Suppressor macrophage treated with lipopolysaccharide for 4 hours (primary cell): Measurements from ENCODE around the gene TDP1.
"Not testable (repeated sequence)": the region's sequence is repeated elsewhere in the genome, so short reads cannot be mapped to it uniquely, and the experiment has no call there.

Experiments used
- DNase-seq: peaks from one replicate; pipeline ENCODE4 v3.0.0-alpha.2; 2020

TDP1 gene

DNA sequence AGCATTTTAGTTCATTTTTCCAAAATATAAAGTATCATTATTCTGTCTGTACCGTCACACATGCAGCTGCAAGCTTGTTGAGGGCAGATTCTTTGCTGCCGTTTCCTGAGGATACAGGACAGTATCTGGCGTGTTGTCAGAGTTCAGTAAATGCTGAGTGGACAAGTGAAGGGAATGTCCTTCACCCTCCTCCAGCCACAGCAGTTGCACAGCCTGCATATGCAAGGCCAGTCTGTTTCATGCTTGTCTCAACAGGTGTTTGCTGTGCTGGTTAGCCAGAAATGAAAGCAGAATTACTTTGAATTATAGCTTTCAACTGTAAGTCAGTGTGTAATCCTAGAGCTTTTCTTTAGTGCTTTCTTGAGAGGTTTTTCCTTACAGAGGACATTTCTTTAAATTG lies 36.5 kb downstream of the TDP1 start:
- no peak for DNase-seq

DNA sequence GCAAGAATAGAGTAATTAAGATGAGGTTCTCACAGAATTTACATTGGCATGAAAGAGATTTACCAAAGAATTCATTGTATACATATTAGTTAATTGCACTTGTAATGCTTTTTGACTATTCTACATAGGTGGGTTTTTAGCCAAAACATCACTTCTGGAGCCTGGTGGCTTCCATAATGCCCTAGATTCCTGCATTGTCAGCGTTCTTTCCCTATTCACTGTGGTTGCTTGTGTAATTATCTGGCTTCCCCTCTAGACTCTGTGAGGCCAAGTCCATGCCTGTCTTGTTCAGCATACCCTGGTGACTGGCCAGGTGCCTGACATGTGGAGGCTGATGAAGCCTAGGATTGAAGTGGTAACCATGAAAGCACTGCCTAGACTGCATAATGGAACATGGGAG lies 41.2 kb downstream of the TDP1 start:
- DNase-seq, result no peak

GRCh38 chr14:90000935-90001334 lies 45.2 kb downstream of the TDP1 start:
- DNase-seq, result no peak

DNA sequence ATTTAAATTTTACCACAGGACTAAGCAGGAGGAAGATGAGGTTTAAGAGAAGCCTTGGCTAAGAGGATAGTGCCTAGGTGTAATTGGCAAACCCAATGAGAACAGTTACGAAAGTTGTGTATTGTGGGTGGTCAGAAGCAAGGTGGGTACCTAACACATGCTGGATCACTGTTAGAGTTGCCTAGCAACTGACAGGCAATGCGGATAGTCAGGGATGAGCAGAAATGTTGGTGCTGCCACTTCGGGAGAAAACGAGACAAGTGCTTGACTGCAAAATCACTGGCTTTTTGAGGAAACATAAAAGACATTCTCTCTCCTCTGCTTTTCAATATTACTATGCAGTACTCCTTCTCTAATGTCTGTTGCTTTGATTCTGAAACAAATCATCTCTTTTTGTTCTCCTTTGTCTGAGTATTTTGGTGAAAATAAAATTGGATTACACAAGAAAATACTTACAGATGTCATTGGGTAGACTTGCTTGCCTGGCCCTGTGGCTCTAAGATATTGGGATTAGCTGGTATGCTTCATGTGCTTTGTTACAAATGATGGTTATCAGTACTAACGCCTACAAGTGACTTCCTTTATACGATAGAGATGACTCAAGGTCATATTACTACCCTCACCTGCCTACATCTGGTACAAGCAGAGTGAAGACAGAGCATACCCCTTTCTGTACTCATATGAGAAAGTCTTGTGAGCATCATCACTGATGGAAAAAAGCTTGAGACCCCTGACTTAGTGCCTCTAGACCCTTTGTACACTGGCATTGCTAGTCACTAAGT lies 48.0 kb downstream of the TDP1 start:
- DNase-seq, result no peak

GRCh38 chr14:90005441-90005840 lies 49.7 kb downstream of the TDP1 start:
- no peak for DNase-seq

GRCh38 chr14:90005939-90006530 lies 50.3 kb downstream of the TDP1 start:
- no peak for DNase-seq

DNA sequence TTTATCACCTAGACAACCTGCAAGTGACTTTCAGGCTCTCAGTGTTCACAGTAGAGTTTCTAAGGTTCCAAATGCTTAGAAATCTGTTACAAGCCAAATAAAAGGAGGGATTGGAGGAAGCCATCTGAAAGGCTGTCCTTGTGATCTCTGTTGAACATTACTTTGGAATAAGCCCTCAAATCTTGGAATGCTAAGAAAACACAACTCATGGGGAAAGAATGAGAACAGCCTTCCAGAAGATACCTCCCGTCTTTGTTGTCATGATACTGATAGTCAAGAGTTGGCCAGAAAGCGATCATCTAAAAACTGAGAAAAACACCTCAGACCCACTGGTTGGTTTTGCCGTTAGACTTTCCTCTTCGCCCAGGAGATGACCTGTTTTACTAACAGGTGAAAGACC lies 61.6 kb downstream of the TDP1 start:
- no peak for DNase-seq

GRCh38 chr14:90019824-90020523 lies 64.2 kb downstream of the TDP1 start:
- no peak for DNase-seq

- no peak for DNase-seq
These were observed 67.6 kb downstream of the TDP1 start for GRCh38 chr14:90023176-90023896.

DNA sequence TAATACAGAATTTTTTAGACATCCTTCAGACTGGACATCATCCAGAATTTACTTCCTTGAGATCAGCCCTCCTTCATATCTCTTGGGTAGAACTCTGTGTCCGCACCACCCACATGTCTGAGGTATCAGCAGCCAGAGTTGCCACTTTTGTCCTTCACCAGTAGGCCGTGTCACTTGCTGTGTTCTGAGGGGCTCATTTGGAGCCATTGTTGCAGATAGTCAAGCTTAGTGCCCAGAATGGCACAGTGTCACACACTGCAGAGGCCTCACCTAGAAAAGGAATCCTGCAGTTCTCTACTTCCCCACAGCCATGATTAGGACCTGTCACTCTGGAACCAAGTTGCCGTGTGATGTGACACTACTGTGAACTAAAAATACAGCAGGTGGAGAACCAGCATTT lies 69.2 kb downstream of the TDP1 start:
- DNase-seq, result no peak

DNA sequence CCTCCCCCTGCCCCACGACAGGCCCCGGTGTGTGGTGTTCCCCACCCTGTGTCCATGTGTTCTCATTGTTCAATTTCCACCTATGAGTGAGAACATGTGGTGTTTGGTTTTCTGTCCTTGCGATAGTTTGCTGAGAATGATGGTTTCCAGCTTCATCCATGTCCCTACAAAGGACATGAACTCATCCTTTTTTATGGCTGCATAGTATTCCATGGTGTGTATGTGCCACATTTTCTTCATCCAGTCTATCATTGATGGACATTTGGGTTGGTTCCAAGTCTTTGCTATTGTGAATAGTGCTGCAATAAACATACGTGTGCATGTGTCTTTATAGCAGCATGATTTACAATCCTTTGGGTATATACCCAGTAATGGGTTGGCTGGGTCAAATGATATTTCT lies 70.9 kb downstream of the TDP1 start:
- DNase-seq, result not testable (repeated sequence)

DNA sequence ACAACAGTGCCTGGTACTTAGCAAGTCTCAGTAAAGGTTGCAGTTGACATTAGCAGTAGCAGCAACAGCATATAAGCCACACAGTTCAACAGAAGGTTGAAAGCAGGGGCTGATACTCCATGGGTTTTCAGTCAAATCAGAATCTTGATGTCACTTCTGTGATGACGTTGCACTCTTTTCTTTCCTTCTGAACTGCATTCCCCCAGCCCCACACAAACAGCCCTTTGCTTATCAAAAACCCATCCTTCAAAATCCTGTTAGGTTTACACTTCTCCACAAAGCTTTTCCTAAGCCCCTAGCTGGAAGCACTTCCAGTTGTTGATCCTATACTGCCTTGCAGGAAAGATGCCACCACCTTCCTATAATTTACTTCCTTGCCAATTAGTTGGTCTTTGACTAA lies 72.1 kb downstream of the TDP1 start:
- DNase-seq, result no peak

- DNase-seq, result no peak
These were observed 78.4 kb downstream of the TDP1 start for GRCh38 chr14:90034156-90034555.

- no peak for DNase-seq
These were observed 79.3 kb downstream of the TDP1 start for GRCh38 chr14:90034835-90035525.

- no peak for DNase-seq
These were observed 83.7 kb downstream of the TDP1 start for GRCh38 chr14:90039253-90040010.

- no peak for DNase-seq
These were observed 84.7 kb downstream of the TDP1 start for GRCh38 chr14:90040411-90040810.

DNA sequence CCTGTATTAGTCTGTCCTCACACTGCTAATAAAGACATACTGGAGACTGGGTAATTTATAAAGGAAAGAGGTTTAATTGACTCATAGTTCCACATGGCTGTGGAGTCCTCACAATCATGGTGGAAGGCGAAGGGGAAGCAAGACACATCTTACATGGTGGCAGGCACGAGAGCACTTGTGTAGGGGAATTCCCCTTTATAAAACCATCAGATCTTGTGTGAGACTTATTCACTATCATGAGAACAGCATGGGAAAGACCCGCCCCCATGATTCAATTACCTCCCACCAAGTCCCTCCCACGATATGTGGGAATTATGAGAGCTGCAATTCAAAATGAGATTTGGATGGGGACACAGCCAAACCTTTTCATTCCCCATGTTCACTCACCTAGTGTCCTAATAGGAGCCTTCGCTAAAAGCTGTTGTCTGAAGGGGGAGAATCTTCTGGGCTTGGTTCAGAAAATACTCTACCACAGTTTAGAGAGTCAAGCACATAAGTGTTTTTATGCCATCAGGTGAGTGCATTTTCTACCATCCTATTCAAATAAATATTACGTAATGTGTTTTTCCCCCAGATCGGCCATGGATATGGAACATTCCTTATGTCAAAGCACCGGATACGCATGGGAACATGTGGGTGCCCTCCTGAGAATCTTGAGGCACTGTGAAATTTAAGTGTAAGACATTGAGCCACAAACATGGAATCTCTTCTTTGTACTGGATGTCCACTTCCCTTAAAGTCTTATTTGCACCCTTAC lies 86.9 kb downstream of the TDP1 start:
- DNase-seq, result peak; percentile 50

DNA sequence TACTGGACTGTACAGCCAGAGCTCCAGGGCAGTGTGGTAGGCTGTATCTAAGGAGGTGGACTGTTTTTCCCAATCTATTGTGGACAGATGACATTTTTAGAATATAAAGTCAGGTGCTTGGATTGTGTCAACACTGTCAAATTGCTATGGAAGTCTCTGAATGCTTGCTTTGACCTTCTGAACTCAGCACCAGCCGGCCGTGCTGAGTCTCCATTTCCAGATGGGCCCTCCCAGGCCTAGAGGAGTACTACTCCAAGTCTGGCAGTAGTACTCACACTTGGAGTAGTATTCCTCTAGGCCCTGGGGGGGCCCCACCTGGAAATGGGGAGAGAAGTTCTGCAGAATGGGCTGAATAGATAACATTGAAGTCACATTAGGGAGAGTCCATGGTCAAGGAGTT lies 89.9 kb downstream of the TDP1 start:
- DNase-seq, result no peak

- no peak for DNase-seq
These were observed 93.7 kb downstream of the TDP1 start for GRCh38 chr14:90049390-90049789.

DNA sequence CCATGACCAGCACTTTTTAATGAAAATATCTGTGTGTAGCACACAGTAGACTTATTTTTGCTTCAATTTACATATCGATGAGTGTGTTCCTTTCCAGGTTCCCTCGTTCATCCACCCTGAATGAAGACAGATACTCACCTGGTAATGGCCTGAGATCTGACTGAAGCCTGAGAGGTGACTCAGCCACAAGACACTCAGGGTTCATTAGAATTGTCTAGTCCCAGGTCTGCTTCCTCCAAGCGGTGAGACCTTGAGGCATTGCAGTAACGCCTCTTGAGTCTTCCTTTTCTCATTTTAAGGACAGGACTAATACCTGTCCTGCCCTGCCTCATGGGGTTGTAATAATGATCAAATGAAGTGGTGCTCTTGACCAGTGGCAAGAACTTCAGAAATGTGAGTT lies 94.5 kb downstream of the TDP1 start:
- DNase-seq, result no peak

DNA sequence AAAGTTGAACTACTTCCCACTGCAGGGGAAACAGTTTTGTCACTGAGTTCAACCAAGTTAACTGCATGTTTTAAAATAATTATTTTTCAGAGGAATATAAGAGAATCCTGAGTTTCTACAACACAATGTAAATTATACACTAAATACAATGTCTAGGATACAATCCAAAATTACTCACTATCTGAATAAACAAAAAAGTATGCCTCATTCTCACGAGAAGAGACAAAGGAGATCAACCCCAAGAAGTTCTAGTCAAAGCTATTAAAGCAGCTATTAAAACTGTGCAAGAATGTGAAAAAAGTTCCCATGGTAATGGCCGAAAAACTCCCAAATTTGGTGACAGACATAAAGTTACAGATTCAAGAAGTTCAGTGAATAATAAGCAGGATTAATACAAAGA lies 97.3 kb downstream of the TDP1 start:
- no peak for DNase-seq
